Measurements from ENCODE around the gene RRAGA.

GRCh38 chr9:19022206-19022605 lies 27.0 kb upstream of the RRAGA start:
- TF ChIP-seq CTCF (IDR thresholded peaks at IDR 0.05; ENCODE audit: insufficient read depth, low read depth, low read length): no peak
- TF ChIP-seq EZH2 (IDR thresholded peaks at IDR 0.05; ENCODE audit: insufficient read depth, low read length): no peak

Data from astrocyte (in vitro differentiated cells and primary cell).